ENCODE results near the gene UTY.

DNA sequence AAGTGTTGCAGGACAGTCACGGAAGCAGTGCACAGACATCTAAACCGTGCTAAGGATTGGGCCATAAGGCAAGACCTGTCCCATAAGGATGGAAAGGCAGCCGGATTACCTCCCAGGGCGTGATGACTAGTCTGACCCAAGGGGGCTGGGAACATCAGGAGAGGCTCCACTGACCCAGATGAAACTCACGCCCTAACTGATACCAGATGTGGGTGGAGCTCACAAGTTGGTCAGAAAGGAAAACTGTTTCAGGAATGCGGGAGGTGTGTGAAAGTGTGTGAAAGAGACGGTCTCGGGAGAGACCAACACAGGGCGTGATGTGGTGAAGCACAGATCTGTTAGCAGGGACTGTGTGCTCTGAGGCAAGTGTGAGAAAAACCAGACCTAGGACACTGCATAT is 140.5 kb downstream of the UTY start:
- TF ChIP-seq, protein P1, sequence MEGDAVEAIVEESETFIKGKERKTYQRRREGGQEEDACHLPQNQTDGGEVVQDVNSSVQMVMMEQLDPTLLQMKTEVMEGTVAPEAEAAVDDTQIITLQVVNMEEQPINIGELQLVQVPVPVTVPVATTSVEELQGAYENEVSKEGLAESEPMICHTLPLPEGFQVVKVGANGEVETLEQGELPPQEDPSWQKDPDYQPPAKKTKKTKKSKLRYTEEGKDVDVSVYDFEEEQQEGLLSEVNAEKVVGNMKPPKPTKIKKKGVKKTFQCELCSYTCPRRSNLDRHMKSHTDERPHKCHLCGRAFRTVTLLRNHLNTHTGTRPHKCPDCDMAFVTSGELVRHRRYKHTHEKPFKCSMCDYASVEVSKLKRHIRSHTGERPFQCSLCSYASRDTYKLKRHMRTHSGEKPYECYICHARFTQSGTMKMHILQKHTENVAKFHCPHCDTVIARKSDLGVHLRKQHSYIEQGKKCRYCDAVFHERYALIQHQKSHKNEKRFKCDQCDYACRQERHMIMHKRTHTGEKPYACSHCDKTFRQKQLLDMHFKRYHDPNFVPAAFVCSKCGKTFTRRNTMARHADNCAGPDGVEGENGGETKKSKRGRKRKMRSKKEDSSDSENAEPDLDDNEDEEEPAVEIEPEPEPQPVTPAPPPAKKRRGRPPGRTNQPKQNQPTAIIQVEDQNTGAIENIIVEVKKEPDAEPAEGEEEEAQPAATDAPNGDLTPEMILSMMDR (IDR thresholded peaks at IDR 0.05; ENCODE audit: low read depth, low read length, missing input control): no peak
- TF ChIP-seq SP1 (IDR thresholded peaks at IDR 0.05): no peak
- TF ChIP-seq YY1 (IDR thresholded peaks at IDR 0.05): no peak
- TF ChIP-seq GABPA (IDR thresholded peaks at IDR 0.05 in 1 of 2, conservative IDR thresholded peaks at IDR 0.05 in 1 of 2): no peak
- TF ChIP-seq, protein P2, sequence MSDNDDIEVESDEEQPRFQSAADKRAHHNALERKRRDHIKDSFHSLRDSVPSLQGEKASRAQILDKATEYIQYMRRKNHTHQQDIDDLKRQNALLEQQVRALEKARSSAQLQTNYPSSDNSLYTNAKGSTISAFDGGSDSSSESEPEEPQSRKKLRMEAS (IDR thresholded peaks at IDR 0.05): no peak
- TF ChIP-seq FOXA1 (IDR thresholded peaks at IDR 0.05): no peak
- TF ChIP-seq, protein P3, sequence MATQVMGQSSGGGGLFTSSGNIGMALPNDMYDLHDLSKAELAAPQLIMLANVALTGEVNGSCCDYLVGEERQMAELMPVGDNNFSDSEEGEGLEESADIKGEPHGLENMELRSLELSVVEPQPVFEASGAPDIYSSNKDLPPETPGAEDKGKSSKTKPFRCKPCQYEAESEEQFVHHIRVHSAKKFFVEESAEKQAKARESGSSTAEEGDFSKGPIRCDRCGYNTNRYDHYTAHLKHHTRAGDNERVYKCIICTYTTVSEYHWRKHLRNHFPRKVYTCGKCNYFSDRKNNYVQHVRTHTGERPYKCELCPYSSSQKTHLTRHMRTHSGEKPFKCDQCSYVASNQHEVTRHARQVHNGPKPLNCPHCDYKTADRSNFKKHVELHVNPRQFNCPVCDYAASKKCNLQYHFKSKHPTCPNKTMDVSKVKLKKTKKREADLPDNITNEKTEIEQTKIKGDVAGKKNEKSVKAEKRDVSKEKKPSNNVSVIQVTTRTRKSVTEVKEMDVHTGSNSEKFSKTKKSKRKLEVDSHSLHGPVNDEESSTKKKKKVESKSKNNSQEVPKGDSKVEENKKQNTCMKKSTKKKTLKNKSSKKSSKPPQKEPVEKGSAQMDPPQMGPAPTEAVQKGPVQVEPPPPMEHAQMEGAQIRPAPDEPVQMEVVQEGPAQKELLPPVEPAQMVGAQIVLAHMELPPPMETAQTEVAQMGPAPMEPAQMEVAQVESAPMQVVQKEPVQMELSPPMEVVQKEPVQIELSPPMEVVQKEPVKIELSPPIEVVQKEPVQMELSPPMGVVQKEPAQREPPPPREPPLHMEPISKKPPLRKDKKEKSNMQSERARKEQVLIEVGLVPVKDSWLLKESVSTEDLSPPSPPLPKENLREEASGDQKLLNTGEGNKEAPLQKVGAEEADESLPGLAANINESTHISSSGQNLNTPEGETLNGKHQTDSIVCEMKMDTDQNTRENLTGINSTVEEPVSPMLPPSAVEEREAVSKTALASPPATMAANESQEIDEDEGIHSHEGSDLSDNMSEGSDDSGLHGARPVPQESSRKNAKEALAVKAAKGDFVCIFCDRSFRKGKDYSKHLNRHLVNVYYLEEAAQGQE (IDR thresholded peaks at IDR 0.05): no peak
- no peak for TF ChIP-seq RAD21 (IDR thresholded peaks at IDR 0.05)
- TF ChIP-seq TAF1 (conservative IDR thresholded peaks at IDR 0.05): no peak
- TF ChIP-seq, protein P4, sequence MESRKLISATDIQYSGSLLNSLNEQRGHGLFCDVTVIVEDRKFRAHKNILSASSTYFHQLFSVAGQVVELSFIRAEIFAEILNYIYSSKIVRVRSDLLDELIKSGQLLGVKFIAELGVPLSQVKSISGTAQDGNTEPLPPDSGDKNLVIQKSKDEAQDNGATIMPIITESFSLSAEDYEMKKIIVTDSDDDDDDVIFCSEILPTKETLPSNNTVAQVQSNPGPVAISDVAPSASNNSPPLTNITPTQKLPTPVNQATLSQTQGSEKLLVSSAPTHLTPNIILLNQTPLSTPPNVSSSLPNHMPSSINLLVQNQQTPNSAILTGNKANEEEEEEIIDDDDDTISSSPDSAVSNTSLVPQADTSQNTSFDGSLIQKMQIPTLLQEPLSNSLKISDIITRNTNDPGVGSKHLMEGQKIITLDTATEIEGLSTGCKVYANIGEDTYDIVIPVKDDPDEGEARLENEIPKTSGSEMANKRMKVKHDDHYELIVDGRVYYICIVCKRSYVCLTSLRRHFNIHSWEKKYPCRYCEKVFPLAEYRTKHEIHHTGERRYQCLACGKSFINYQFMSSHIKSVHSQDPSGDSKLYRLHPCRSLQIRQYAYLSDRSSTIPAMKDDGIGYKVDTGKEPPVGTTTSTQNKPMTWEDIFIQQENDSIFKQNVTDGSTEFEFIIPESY (IDR thresholded peaks at IDR 0.05): no peak
- TF ChIP-seq EGR1 (IDR thresholded peaks at IDR 0.05; ENCODE audit: low read depth in 2 of 2): no peak
- TF ChIP-seq, protein P5, sequence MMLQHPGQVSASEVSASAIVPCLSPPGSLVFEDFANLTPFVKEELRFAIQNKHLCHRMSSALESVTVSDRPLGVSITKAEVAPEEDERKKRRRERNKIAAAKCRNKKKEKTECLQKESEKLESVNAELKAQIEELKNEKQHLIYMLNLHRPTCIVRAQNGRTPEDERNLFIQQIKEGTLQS (IDR thresholded peaks at IDR 0.05): no peak
- TF ChIP-seq RXRA (IDR thresholded peaks at IDR 0.05): no peak
- TF ChIP-seq JUND (IDR thresholded peaks at IDR 0.05): no peak
